Parathyroid adenoma (tissue), 2 donors: ENCODE data around the gene POP4.

Source experiments
- H2AFZ ChIP-seq: fragments of 300-600 bp; sonication (generic); one replicate; pipeline ENCODE4 v1.7.0; 2017; ENCODE audit warnings: antibody characterized with exemption, mild to moderate bottlenecking
- H3K27ac ChIP-seq: fragments of 300-600 bp; sonication (generic); one replicate; pipeline ENCODE4 v1.7.0; 2017
- H3K27me3 ChIP-seq: fragments of 300-600 bp; sonication (generic); one replicate; pipeline ENCODE4 v1.7.0; 2017; ENCODE audit warnings: low read length; ENCODE audit not compliant: control insufficient read depth, insufficient read depth
- H3K36me3 ChIP-seq: fragments of 300-600 bp; sonication (generic); one replicate; pipeline ENCODE4 v1.7.0; 2017; ENCODE audit warnings: low read length; ENCODE audit not compliant: control insufficient read depth, insufficient read depth
- H3K4me1 ChIP-seq: fragments of 300-600 bp; sonication (generic); one replicate; pipeline ENCODE4 v1.7.0; 2017; ENCODE audit warnings: control low read depth
- H3K4me2 ChIP-seq: fragments of 300-600 bp; sonication (generic); one replicate; pipeline ENCODE4 v1.7.0; 2017; ENCODE audit warnings: low read length
- H3K4me3 ChIP-seq: fragments of 300-600 bp; sonication (generic); one replicate; pipeline ENCODE4 v1.7.0; 2017; ENCODE audit warnings: low read depth, low read length
- H3K79me2 ChIP-seq: fragments of 300-600 bp; sonication (generic); one replicate; pipeline ENCODE4 v1.7.0; 2017; ENCODE audit warnings: control low read depth
- H3K9ac ChIP-seq: fragments of 300-600 bp; sonication (generic); one replicate; pipeline ENCODE4 v1.7.0; 2017; ENCODE audit warnings: mild to moderate bottlenecking
- H3K9me3 ChIP-seq: fragments of 300-600 bp; sonication (generic); one replicate; pipeline ENCODE4 v1.7.0; 2017; ENCODE audit warnings: low read length; ENCODE audit not compliant: control insufficient read depth
- TF ChIP-seq, protein P1 (sequence below): fragments of 300-600 bp; sonication (generic); IDR thresholded peaks from one replicate; pipeline ENCODE4 v1.7.0; 2017; ENCODE audit warnings: antibody characterized with exemption, mild to moderate bottlenecking
- donor health status: primary hyperparathyroidism.

POP4 gene

DNA sequence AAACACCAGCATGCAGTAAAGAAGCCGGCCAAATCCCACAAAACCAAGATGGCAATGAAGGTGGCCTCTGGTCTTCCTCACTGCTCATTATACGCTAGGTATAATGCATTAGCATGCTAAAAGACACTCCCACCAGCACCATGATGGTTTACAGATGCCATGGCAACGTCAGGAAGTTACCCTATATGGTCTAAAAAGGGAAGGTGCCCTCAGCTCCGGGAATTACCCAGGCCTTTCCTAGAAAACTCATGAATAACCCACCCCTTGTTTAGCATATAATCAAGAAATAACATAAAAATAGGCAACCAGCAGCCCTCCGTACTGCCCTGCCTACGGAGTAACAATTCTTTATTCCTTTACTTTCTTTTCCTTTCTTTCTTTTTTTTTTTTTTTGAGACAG is 38.1 kb downstream of the POP4 start:
- no peaks in the 10 kb centered on the region for H3K79me2 ChIP-seq
- no peak overlapping the region for H3K27ac ChIP-seq
- H3K4me1 ChIP-seq: no peaks in the 10 kb centered on the region
- no peaks in the 10 kb centered on the region for H3K9me3 ChIP-seq
- H2AFZ ChIP-seq: no peak overlapping the region
- no peak overlapping the region for H3K4me2 ChIP-seq
- H3K36me3 ChIP-seq: no peaks in the 10 kb centered on the region
- H3K27me3 ChIP-seq: no peaks in the 10 kb centered on the region
- no peak overlapping the region for H3K9ac ChIP-seq
- H3K4me3 ChIP-seq: no peak overlapping the region
- TF ChIP-seq, protein P1, sequence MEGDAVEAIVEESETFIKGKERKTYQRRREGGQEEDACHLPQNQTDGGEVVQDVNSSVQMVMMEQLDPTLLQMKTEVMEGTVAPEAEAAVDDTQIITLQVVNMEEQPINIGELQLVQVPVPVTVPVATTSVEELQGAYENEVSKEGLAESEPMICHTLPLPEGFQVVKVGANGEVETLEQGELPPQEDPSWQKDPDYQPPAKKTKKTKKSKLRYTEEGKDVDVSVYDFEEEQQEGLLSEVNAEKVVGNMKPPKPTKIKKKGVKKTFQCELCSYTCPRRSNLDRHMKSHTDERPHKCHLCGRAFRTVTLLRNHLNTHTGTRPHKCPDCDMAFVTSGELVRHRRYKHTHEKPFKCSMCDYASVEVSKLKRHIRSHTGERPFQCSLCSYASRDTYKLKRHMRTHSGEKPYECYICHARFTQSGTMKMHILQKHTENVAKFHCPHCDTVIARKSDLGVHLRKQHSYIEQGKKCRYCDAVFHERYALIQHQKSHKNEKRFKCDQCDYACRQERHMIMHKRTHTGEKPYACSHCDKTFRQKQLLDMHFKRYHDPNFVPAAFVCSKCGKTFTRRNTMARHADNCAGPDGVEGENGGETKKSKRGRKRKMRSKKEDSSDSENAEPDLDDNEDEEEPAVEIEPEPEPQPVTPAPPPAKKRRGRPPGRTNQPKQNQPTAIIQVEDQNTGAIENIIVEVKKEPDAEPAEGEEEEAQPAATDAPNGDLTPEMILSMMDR: no peak

DNA sequence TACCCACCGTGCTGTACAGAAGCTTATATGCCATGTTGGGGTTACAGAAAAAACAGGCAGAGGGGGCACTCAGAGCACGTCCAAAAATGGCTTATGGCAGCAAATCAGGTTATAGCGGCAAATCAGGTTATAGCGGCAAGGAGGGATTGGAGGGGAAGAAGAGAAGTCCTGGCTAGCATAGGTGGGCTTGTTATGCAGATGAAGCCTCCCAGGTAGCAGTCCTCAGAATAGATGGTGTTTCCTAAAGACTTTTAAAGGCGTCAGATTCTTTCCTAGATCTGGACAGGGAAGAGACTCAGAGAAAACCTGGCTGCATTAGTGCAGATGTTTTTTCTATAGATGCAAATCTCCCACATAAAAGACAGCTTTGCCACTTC is 39.4 kb downstream of the POP4 start:
- Histone ChIP-seq H3K4me1 (no peaks in the 10 kb centered on the region), H3K79me2 (no peaks in the 10 kb centered on the region), H3K4me2 (no peak overlapping the region), H3K4me3 (no peak overlapping the region), H3K27me3 (no peaks in the 10 kb centered on the region), H2AFZ (no peak overlapping the region), H3K9me3 (no peaks in the 10 kb centered on the region), H3K36me3 (no peaks in the 10 kb centered on the region), H3K9ac (no peak overlapping the region), H3K27ac (no peak overlapping the region)
- TF ChIP-seq, protein P1: no peak

DNA sequence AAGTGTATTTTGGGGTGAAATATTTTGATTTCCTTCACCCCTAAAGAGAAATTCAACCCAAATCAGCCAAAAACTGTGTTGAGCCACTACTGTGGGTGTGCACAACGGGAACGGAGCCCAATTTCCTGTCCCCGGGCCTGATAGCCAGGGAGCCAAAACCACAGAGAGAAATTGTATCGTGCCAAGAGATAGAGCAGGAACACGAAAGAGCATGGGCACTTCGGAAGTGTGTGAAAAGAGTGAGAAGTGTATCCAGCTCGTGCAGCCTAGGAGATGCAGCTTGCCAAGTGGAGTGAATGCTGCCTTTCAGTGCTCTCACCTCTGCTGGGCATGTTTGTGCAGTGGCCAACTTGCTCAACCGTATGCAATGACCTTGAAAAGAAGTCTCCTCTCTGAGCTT is 39.8 kb downstream of the POP4 start:
- Histone ChIP-seq H3K27me3 (no peaks in the 10 kb centered on the region), H3K36me3 (no peaks in the 10 kb centered on the region), H3K4me3 (no peak overlapping the region), H3K79me2 (no peaks in the 10 kb centered on the region), H3K4me2 (no peak overlapping the region), H3K9me3 (no peaks in the 10 kb centered on the region), H2AFZ (no peak overlapping the region), H3K27ac (no peak overlapping the region), H3K4me1 (no peaks in the 10 kb centered on the region), H3K9ac (no peak overlapping the region)
- TF ChIP-seq, protein P1: no peak

DNA sequence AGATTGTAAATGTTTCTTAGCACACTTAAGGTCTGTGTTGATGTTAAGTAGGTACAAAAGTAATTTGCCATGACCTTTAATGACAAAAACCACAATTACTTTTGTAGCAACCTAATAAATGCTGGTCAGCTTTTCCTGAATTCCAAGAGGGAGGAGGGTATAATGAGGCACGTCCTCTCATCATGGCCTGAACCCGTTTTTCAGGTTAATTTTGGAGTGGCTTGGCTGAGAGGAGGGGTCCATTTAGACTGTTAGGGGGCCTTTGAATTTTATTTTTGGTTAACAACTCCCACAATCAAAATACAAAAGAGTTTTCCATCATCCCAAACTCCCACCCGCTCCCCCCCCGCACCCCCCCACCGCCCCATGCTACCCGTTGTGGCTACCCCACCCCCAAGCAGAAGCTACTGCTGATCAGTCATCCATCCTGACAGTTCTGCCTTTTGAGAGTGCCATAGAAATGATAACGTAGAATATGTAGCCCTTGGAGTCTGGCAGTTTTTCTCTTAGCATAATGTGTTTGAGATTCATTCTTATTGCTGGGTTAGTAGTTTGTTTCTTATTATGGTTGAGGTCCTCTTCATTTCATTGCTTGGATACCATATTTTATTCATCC is 44.8 kb downstream of the POP4 start:
- H3K27me3 ChIP-seq: no peaks in the 10 kb centered on the region
- H3K4me1 ChIP-seq: no peaks in the 10 kb centered on the region
- H3K4me3 ChIP-seq: no peak overlapping the region
- no peaks in the 10 kb centered on the region for H3K36me3 ChIP-seq
- no peak overlapping the region for H3K4me2 ChIP-seq
- H2AFZ ChIP-seq: no peak overlapping the region
- no peaks in the 10 kb centered on the region for H3K9me3 ChIP-seq
- H3K9ac ChIP-seq: no peak overlapping the region
- no peak overlapping the region for H3K27ac ChIP-seq
- TF ChIP-seq, protein P1: no peak
- no peaks in the 10 kb centered on the region for H3K79me2 ChIP-seq
